SK-N-MC (cell line): ENCODE measurements around the gene CRB3.

Source experiments
- DNase-seq: peaks from one replicate; pipeline ENCODE4 v3.0.0-alpha.2; 2011; ENCODE audit warnings: low read depth, low spot score
- H3K27ac ChIP-seq: fragments of 200-600 bp; sonication (generic); 2 replicates; pipeline ENCODE4 v1.5.1; 2016; ENCODE audit warnings: mixed run types
- H3K36me3 ChIP-seq: fragments of 200-600 bp; sonication (generic); 2 replicates; pipeline ENCODE4 v1.6.1; 2017; ENCODE audit warnings: antibody characterized with exemption, low read length, mixed read lengths; ENCODE audit not compliant: insufficient read depth
- H3K4me3 ChIP-seq: fragments of 200-600 bp; sonication (generic); 2 replicates; pipeline ENCODE4 v1.5.1; 2016
- H3K9ac ChIP-seq: fragments of 200-600 bp; sonication (generic); 2 replicates; pipeline ENCODE4 v1.8.0; 2017; ENCODE audit warnings: mixed run types, mixed read lengths; ENCODE audit not compliant: insufficient read length
- H3K9me3 ChIP-seq: fragments of 200-600 bp; sonication (generic); 2 replicates; pipeline ENCODE4 v1.6.1; 2017; ENCODE audit warnings: low read depth, mild to moderate bottlenecking, antibody characterized with exemption, low read length, moderate library complexity, mixed read lengths
- EZH2 ChIP-seq: fragments of 200-600 bp; sonication (generic); IDR thresholded peaks from one replicate; pipeline ENCODE4 v1.6.1; 2017; ENCODE audit warnings: antibody characterized with exemption
- FOXP2 ChIP-seq: optimal IDR thresholded peaks from 2 replicates; pipeline ENCODE3; 2011; ENCODE audit warnings: mild to moderate bottlenecking, moderate library complexity; ENCODE audit not compliant: insufficient read depth; ENCODE audit errors: extremely low read length, control extremely low read depth
- POLR2AphosphoS5 ChIP-seq: IDR thresholded peaks from 2 replicates; pipeline ENCODE4 v1.6.1; 2012; ENCODE audit warnings: mild to moderate bottlenecking, low read depth, low read length, borderline replicate concordance

CRB3 gene

GRCh38 chr19:6458695-6459261, 5.3 kb upstream of the CRB3 start:
- no peak overlapping the region for H3K27ac ChIP-seq
- no peak for TF ChIP-seq EZH2
- TF ChIP-seq POLR2AphosphoS5 = no peak

GRCh38 chr19:6459262-6460098, 4.6 kb upstream of the CRB3 start, which contains the start of gene SLC25A23:
Gene SLC25A23 (minus strand): TSS chr19:6459792. CDS start chr19:6459628, 164 bp downstream.
- H3K9me3 ChIP-seq = no peaks in the 10 kb centered on the region
- DNase-seq = peak; percentile 8
- H3K27ac ChIP-seq = no peak within 1 kb of the TSS
- peak within 1 kb of the TSS; percentile 71 for H3K9ac ChIP-seq
- H3K36me3 ChIP-seq = peaks cover 12% of the 10 kb centered on the region; the same call in 1 of the 2 replicates
- TF ChIP-seq POLR2AphosphoS5 (peak; percentile 47; the same call in 1 of the 2 replicates), FOXP2 (no peak), EZH2 (no peak)
- H3K4me3 ChIP-seq = peak within 1 kb of the TSS; percentile 85

More at GRCh38 chr19:6458695-6459261, 5.3 kb upstream of the CRB3 start:
- H3K9ac ChIP-seq = peak overlapping the region; percentile 71
- DNase-seq = no peak
- peaks cover 19% of the 10 kb centered on the region; the same call in 1 of the 2 replicates for H3K36me3 ChIP-seq
- H3K9me3 ChIP-seq = no peaks in the 10 kb centered on the region
- H3K4me3 ChIP-seq = peak overlapping the region; percentile 85

GRCh38 chr19:6460099-6460884, 3.8 kb upstream of the CRB3 start:
- no peak overlapping the region for H3K27ac ChIP-seq
- H3K9me3 ChIP-seq = no peaks in the 10 kb centered on the region
- peak; percentile 88 for DNase-seq
- peak overlapping the region; percentile 71 for H3K9ac ChIP-seq
- TF ChIP-seq POLR2AphosphoS5 = no peak
- TF ChIP-seq FOXP2 = no peak
- no peak for TF ChIP-seq EZH2
- peaks cover 4% of the 10 kb centered on the region; the same call in 1 of the 2 replicates for H3K36me3 ChIP-seq
- H3K4me3 ChIP-seq = peak overlapping the region; percentile 85

GRCh38 chr19:6465006-6465405, 935 bp downstream of the CRB3 start:
- DNase-seq = no peak
- H3K27ac ChIP-seq = no peak overlapping the region
- H3K9ac ChIP-seq = no peak overlapping the region
- H3K36me3 ChIP-seq = no peaks in the 10 kb centered on the region
- TF ChIP-seq FOXP2 = no peak
- TF ChIP-seq POLR2AphosphoS5 = no peak
- no peak for TF ChIP-seq EZH2
- no peak overlapping the region for H3K4me3 ChIP-seq
- H3K9me3 ChIP-seq = no peaks in the 10 kb centered on the region

- Histone ChIP-seq H3K9ac (no peak overlapping the region), H3K4me3 (no peak overlapping the region), H3K9me3 (no peaks in the 10 kb centered on the region), H3K36me3 (no peaks in the 10 kb centered on the region), H3K27ac (no peak overlapping the region)
- no peak for DNase-seq
- no peak for TF ChIP-seq POLR2AphosphoS5
Observed at GRCh38 chr19:6465663-6466062, 1.6 kb downstream of the CRB3 start.

GRCh38 chr19:6466526-6467248, 2.6 kb downstream of the CRB3 start:
- no peaks in the 10 kb centered on the region for H3K9me3 ChIP-seq
- no peak overlapping the region for H3K27ac ChIP-seq
- TF ChIP-seq EZH2 (no peak), FOXP2 (no peak), POLR2AphosphoS5 (no peak)
- no peak for DNase-seq
- H3K4me3 ChIP-seq = no peak overlapping the region
- no peaks in the 10 kb centered on the region for H3K36me3 ChIP-seq
- no peak overlapping the region for H3K9ac ChIP-seq

GRCh38 chr19:6467384-6467783, 3.3 kb downstream of the CRB3 start:
- Histone ChIP-seq H3K9me3 (no peaks in the 10 kb centered on the region), H3K27ac (no peak overlapping the region), H3K4me3 (no peak overlapping the region), H3K36me3 (no peaks in the 10 kb centered on the region), H3K9ac (no peak overlapping the region)
- no peak for DNase-seq
- no peak for TF ChIP-seq POLR2AphosphoS5

GRCh38 chr19:6470173-6470572, 6.1 kb downstream of the CRB3 start:
- Histone ChIP-seq H3K4me3 (no peak overlapping the region), H3K36me3 (no peaks in the 10 kb centered on the region), H3K9me3 (no peaks in the 10 kb centered on the region), H3K27ac (no peak overlapping the region), H3K9ac (no peak overlapping the region)
- no peak for DNase-seq
- TF ChIP-seq EZH2 (no peak), POLR2AphosphoS5 (no peak), FOXP2 (no peak)
